ENCODE measurements around the gene USP11. TPM values are rescaled to one million over a fixed set of nuclear protein-coding genes. Genes with fewer than 3 reads are reported as not detected.
A peak's percentile ranks its signal among the peaks of the same experiment; 100 is the strongest.
"Not testable (repeated sequence)": the region's sequence is repeated elsewhere in the genome, so short reads cannot be mapped to it uniquely, and the experiment has no call there.

USP11 gene
- total RNA-seq, 1 donor from 2014 or later = 35.6 TPM

GRCh38 chrX:47248576-47248975 lies 15.8 kb downstream of the USP11 start:
- no peak for DNase-seq

- DNase-seq = no peak
Measured at GRCh38 chrX:47250017-47250347, 17.2 kb downstream of the USP11 start.

DNA sequence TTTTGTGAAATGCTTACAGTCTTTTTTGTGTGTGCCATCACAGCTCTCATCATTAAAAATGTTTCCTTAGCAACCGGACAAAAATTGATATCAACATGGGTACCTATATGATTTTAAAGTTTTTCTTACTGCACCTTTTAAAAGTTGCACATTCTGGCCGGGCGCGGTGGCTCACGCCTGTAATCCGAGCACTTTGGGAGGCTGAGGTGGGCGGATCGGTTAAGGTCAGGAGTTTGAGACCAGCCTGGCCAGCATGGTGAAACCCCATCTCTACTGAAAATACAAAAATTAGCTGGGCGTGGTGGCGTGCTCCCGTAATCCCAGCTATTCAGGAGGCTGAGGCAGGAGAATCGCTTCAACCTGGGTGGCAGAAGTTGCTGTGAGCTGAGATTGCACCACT lies 24.8 kb downstream of the USP11 start:
- DNase-seq = not testable (repeated sequence)

DNA sequence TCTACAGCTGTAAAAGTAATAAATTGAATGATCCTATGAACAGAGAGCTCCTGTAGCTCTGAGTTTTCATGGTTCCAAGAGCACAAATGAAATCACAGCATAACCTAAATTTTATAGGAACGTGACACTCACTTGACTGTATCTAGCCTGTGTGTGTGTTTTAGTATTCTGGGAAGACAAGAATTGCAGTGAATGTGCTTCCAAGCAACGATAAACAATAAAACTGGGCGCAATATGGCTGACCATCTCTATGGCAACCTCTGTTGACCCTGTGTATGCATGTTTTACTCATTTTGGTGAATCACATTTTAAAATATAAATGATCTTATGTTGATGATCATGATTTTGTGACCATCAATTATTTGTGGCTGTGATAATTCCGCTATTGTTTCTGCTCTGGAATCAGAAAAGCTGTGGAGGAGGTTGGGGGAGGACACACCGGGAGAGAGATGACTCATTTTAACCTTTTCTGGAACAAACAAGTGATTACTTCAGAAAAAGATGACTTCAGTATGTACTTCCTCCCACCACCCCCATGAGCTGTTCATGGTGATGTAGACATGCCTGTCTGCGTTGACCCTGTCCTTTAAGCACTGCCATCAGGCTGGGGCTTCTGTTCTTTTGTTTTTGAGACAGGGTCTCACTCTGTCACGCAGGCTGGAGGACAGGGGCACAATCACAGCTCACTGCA lies 31.8 kb downstream of the USP11 start:
- DNase-seq = peak; percentile 77

DNA sequence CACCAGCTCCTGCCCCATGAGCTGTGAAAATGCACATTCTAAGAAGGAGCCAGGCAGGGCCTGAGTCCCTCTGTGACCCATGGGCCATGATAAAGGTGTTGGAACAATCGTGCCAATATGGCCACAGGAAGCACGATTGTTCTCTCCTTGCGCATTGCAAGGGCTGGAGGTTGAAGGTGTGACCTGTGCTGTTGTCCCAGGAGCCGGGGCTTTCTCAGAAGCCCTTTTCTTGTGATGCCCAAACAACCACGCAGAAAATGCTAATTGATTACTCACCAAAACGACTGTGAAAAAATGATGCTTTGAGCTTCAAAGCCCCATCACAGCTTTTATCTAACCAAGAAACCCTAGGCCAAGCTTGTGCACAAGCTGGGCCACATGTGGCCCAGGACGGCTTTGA lies 33.8 kb downstream of the USP11 start:
- DNase-seq = no peak

- DNase-seq = no peak
Measured at GRCh38 chrX:47272013-47272408, 39.2 kb downstream of the USP11 start.

- DNase-seq = no peak
Measured at GRCh38 chrX:47273011-47273730, 40.4 kb downstream of the USP11 start.

DNA sequence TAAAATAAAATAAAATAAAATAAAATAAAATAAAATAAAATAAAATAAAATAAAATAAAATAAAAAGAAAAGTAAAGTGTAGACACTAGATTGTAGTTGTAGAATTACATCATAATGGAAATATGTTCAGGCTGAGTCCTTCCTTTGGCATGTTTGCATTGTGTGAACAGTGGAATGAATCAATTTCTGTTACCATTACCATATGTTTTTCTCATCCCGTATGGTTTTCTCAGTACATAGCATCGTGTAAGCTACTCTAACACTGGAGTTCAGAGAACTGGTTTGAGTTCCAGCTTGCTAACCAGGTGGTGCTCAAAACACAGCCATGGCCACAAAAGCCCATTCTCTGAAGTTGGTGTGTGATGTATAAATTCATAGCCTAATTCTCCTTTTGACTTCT lies 45.9 kb downstream of the USP11 start:
- DNase-seq = no peak

DNA sequence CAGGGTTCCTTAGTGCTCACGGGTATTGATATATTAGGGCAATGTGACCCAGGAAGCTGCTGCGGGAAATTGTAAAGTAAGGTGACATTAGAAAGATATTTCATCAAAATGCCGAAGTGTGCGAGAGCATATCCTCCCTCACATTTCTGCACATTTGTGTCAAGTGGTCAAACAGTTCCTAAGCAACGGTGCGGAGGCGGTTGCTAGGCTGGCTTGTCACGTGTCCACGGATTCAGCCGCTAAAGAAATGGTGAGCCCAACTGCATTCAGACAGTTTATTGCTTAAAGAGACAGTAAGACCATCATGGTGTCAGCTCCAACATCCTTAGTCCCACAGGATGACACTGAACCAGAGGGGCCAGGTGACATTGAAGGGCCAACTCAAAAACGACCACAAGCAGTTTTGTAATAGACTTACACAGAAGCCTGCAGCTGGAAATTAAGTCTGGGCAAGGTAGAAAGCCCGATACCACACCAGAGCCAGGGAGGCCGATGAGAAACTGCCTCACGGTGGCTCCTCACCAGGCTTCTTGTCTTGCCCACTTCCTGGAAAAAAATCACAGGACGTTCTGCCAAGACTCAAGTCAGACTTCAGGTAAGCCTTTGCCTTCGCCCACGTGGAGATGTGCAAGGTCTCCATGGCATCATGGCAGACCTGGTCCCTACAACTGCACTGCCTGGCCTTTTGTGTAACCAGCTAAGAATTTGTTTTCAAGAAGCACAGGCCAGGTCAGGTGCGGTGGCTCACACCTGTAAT lies 50.4 kb downstream of the USP11 start:
- DNase-seq = no peak

GRCh38 chrX:47284616-47285015 lies 51.8 kb downstream of the USP11 start:
- DNase-seq = not testable (repeated sequence)

- no peak for DNase-seq
Measured at GRCh38 chrX:47285836-47286320, 53.1 kb downstream of the USP11 start.

GRCh38 chrX:47293106-47293505 lies 60.3 kb downstream of the USP11 start:
- no peak for DNase-seq

DNA sequence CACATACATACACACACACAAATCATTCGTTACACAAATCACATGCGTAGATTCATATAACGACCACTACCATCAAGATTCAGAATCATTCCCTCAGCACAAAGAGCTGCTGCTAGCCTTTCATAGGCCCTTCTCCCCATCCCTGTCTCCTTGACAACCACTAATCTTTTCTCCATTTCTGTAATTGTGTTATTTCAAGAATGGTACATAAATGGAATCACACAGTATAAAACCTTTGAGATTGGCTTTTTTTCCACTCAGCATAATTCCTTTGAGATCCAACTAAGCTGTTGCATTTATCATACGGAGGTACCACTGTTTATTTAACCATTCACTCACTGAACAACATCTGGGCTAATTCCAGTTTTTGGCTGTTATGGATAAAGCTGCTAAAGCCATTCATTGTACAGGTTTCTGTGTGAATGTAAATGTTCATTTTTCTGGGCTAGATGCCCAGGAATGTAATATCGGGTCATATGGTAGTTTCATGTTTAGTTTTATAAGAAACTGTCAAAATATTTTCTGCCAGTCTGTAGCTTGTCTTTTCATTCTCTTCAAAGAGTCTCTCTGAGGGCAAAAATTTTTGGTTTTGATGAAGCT lies 64.1 kb downstream of the USP11 start:
- DNase-seq = no peak

GRCh38 chrX:47297874-47298273 lies 65.1 kb downstream of the USP11 start:
- no peak for DNase-seq

Other genes with a start within 250 kb of the USP11 start
- 0.34 and 0.42 TPM in 2 replicates for gene RGN, start 154.6 kb upstream of the USP11 start, total RNA-seq
- 59.8 and 65.3 TPM in 2 replicates for gene NDUFB11, start 88.3 kb upstream of the USP11 start, total RNA-seq
- gene RBM10, start 87.8 kb upstream of the USP11 start, total RNA-seq = 57.2 and 83.3 TPM in 2 replicates
- 126 and 194 TPM in 2 replicates for gene UBA1, start 39.2 kb upstream of the USP11 start, total RNA-seq
- gene CDK16, start 14.3 kb upstream of the USP11 start, total RNA-seq = 97.5 and 172 TPM in 2 replicates
- 0.17 TPM in 1 of 2 replicates, not detected in the other for gene ZNF157, start 137.6 kb downstream of the USP11 start, total RNA-seq

Data from dermis blood vessel endothelial cell (primary cell).